WTC11 (cell line): Measurements from ENCODE around the gene CARD11. TPM values are rescaled to one million over a fixed set of nuclear protein-coding genes. Genes with fewer than 3 reads are reported as not detected.

ENCODE experiments used
- ATAC-seq: fragments of 200-7000 bp; cut with Tn5 transposase; 2 replicates; pipeline ENCODE4 v1.10.0; 2021; ENCODE audit warnings: mild to moderate bottlenecking, moderate library complexity
- CTCF ChIA-PET: fragments of 300-600 bp; sonication (Branson Sonifier 250); formaldehyde crosslinking; loops from one replicate; lab custom pipeline; 2021; ENCODE audit warnings: antibody characterized with exemption; lab: Charles Lee
- POLR2A ChIA-PET: fragments of 350-600 bp; sonication (Branson Sonifier 250); formaldehyde crosslinking; loops from one replicate; lab custom pipeline; 2021; ENCODE audit warnings: antibody characterized with exemption; lab: Charles Lee
- DNase-seq: peaks from one replicate; pipeline ENCODE4 v3.0.0; 2021; ENCODE audit warnings: low spot score
- H3K27ac Mint-ChIP-seq: 2 replicates; pipeline ENCODE4 v1.8.0; 2021; ENCODE audit warnings: mixed read lengths
- H3K27me3 Mint-ChIP-seq: 2 replicates; pipeline ENCODE4 v1.8.0; 2021; ENCODE audit warnings: low read depth, mild to moderate bottlenecking, moderate library complexity, mixed read lengths
- H3K36me3 Mint-ChIP-seq: 2 replicates; pipeline ENCODE4 v1.8.0; 2021; ENCODE audit warnings: mixed read lengths
- H3K4me1 Mint-ChIP-seq: 2 replicates; pipeline ENCODE4 v1.8.0; 2022; ENCODE audit warnings: mixed read lengths
- H3K4me3 Mint-ChIP-seq: 2 replicates; pipeline ENCODE4 v1.8.0; 2021; ENCODE audit warnings: mild to moderate bottlenecking, moderate library complexity, mixed read lengths
- H3K9me3 Mint-ChIP-seq: 2 replicates; pipeline ENCODE4 v1.8.0; 2021; ENCODE audit warnings: mixed read lengths
- ATF1 ChIP-seq: sonication (generic); formaldehyde crosslinking; IDR thresholded peaks from 2 replicates; pipeline ENCODE4 v1.8.1; 2023; ENCODE audit warnings: mild to moderate bottlenecking, moderate library complexity, missing genetic modification reagents
- CDX4 ChIP-seq: fragments of 250-450 bp; sonication (Bioruptor Pico); IDR thresholded peaks from 2 replicates; pipeline ENCODE4 v1.9.0; 2021; ENCODE audit warnings: moderate library complexity, mild to moderate bottlenecking, inconsistent platforms, borderline replicate concordance
- E2F5 ChIP-seq: sonication (generic); formaldehyde crosslinking; IDR thresholded peaks from 2 replicates; pipeline ENCODE4 v1.8.1; 2022; ENCODE audit warnings: mild to moderate bottlenecking, moderate library complexity, missing genetic modification reagents
- ERG ChIP-seq: fragments of 250-450 bp; sonication (Bioruptor Pico); IDR thresholded peaks from 2 replicates; pipeline ENCODE4 v1.8.0; 2021; ENCODE audit warnings: mild to moderate bottlenecking
- GABPB1 ChIP-seq: sonication (generic); formaldehyde crosslinking; IDR thresholded peaks from 2 replicates; pipeline ENCODE4 v1.8.1; 2023; ENCODE audit warnings: mild to moderate bottlenecking, missing genetic modification reagents
- GTF2I ChIP-seq: fragments of 250-450 bp; sonication (Bioruptor Pico); conservative IDR thresholded peaks from 2 replicates; pipeline ENCODE4 v1.4.0; 2021; ENCODE audit warnings: mild to moderate bottlenecking
- IRF2 ChIP-seq: sonication (generic); formaldehyde crosslinking; IDR thresholded peaks from 2 replicates; pipeline ENCODE4 v1.8.0; 2022; ENCODE audit warnings: low read depth, missing genetic modification reagents, borderline replicate concordance
- JAZF1 ChIP-seq: fragments of 250-450 bp; sonication (Bioruptor Pico); IDR thresholded peaks from 2 replicates; pipeline ENCODE4 v1.9.0; 2021; ENCODE audit warnings: moderate library complexity, mild to moderate bottlenecking, inconsistent platforms
- NR1H2 ChIP-seq: sonication (generic); formaldehyde crosslinking; IDR thresholded peaks from 2 replicates; pipeline ENCODE4 v1.9.0; 2021; ENCODE audit warnings: mild to moderate bottlenecking, moderate library complexity, missing genetic modification reagents
- NR3C1 ChIP-seq: sonication (generic); formaldehyde crosslinking; conservative IDR thresholded peaks from 2 replicates; pipeline ENCODE4 v1.8.1; 2023; ENCODE audit warnings: low read depth, mild to moderate bottlenecking, missing genetic modification reagents
- SOX15 ChIP-seq: fragments of 250-450 bp; sonication (Bioruptor Pico); IDR thresholded peaks from 2 replicates; pipeline ENCODE4 v1.9.0; 2021; ENCODE audit warnings: mild to moderate bottlenecking
- STAT6 ChIP-seq: sonication (generic); formaldehyde crosslinking; conservative IDR thresholded peaks from 2 replicates; pipeline ENCODE4 v1.8.1; 2023; ENCODE audit warnings: mild to moderate bottlenecking, low read depth, missing genetic modification reagents, moderate library complexity
- TEAD1 ChIP-seq: sonication (generic); formaldehyde crosslinking; IDR thresholded peaks from 2 replicates; pipeline ENCODE4 v1.8.0; 2022; ENCODE audit warnings: mild to moderate bottlenecking, missing genetic modification reagents
- TEAD4 ChIP-seq: sonication (generic); formaldehyde crosslinking; IDR thresholded peaks from 2 replicates; pipeline ENCODE4 v1.8.0; 2022; ENCODE audit warnings: mild to moderate bottlenecking, missing genetic modification reagents
- TP53 ChIP-seq: sonication (generic); formaldehyde crosslinking; IDR thresholded peaks from 2 replicates; pipeline ENCODE4 v1.8.1; 2023; ENCODE audit warnings: mild to moderate bottlenecking, missing genetic modification reagents
- ZNF317 ChIP-seq: sonication (generic); formaldehyde crosslinking; IDR thresholded peaks from 2 replicates; pipeline ENCODE4 v1.8.1; 2023; ENCODE audit warnings: low read depth, mild to moderate bottlenecking, moderate library complexity, missing genetic modification reagents, borderline replicate concordance
- ZNF396 ChIP-seq: fragments of 250-450 bp; sonication (Bioruptor Pico); IDR thresholded peaks from 2 replicates; pipeline ENCODE4 v1.8.0; 2021; ENCODE audit warnings: mild to moderate bottlenecking, moderate library complexity, borderline replicate concordance
- total RNA-seq: library from RNA; stranded (reverse); gene quantifications from 3 replicates; pipeline ENCODE4 v1.2.3, GENCODE V29; 2021
- TF ChIP-seq, protein P1 (sequence below): sonication (generic); formaldehyde crosslinking; IDR thresholded peaks from 2 replicates; pipeline ENCODE4 v1.8.0; 2023; ENCODE audit warnings: missing genetic modification reagents, mild to moderate bottlenecking, borderline replicate concordance

CARD11 gene
- total RNA-seq, 1 experiment from 2014 or later, result 40.8 TPM

DNA sequence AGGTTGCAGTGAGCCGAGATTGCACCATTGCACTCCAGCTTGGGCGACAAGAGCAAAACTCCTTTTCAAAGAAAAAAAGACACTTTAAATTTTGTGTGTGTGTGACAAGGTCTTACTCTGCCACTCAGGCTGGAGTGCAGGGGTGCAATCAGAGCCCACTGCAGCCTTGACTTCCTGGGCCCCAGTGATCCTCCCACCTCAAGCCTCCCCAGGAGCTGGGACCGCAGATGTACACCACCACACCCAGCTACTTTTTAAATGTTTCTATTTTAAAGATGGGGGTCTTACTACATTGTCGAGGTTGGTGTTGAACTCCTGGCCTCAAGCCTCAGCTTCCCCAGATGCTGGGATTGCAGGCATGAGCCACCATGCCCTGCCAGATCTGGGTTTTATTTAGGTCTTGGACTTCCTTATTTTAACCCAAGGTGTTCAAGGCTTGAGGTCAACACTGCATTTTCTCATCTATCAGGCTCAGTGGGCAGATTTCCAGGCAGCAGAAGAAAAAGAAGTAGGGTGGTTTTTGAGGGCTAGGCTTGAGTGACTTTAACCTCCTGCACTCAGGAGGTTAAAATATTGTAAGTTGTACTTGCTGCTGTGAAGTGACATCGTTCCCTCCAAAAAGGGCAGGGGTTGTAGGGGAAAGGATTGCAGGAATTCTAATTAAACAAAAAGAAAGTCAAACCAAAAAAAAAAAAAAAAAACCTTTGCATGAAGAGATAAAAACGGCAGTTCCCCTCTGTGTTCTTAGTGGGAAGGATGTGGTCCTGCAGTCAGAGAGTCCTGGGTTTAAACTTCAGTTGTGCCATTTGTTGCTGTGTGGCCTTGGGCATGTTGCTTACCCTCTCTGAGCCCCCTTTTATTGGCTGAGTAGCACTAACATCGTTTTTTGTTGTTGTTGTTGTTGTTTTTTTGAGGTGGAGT, 71.5 kb downstream of the CARD11 start (continued):
- TF ChIP-seq JAZF1 (CRISPR knock-in tag) (no peak), GABPB1 (CRISPR knock-in tag) (no peak), TP53 (no peak)
- TF ChIP-seq, all 79 proteins: peak for 0

GRCh38 chr7:2970861-2971260, 72.8 kb downstream of the CARD11 start:
- ATAC-seq (no peak), DNase-seq (no peak)
- no peak for TF ChIP-seq IRF2 (CRISPR knock-in tag)
- TF ChIP-seq, protein P1, sequence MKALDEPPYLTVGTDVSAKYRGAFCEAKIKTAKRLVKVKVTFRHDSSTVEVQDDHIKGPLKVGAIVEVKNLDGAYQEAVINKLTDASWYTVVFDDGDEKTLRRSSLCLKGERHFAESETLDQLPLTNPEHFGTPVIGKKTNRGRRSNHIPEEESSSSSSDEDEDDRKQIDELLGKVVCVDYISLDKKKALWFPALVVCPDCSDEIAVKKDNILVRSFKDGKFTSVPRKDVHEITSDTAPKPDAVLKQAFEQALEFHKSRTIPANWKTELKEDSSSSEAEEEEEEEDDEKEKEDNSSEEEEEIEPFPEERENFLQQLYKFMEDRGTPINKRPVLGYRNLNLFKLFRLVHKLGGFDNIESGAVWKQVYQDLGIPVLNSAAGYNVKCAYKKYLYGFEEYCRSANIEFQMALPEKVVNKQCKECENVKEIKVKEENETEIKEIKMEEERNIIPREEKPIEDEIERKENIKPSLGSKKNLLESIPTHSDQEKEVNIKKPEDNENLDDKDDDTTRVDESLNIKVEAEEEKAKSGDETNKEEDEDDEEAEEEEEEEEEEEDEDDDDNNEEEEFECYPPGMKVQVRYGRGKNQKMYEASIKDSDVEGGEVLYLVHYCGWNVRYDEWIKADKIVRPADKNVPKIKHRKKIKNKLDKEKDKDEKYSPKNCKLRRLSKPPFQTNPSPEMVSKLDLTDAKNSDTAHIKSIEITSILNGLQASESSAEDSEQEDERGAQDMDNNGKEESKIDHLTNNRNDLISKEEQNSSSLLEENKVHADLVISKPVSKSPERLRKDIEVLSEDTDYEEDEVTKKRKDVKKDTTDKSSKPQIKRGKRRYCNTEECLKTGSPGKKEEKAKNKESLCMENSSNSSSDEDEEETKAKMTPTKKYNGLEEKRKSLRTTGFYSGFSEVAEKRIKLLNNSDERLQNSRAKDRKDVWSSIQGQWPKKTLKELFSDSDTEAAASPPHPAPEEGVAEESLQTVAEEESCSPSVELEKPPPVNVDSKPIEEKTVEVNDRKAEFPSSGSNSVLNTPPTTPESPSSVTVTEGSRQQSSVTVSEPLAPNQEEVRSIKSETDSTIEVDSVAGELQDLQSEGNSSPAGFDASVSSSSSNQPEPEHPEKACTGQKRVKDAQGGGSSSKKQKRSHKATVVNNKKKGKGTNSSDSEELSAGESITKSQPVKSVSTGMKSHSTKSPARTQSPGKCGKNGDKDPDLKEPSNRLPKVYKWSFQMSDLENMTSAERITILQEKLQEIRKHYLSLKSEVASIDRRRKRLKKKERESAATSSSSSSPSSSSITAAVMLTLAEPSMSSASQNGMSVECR (CRISPR knock-in tag), result no peak
- TF ChIP-seq ZNF317 (CRISPR knock-in tag), result no peak
- no peak for TF ChIP-seq TEAD4 (CRISPR knock-in tag)
- no peak for TF ChIP-seq GTF2I
- TF ChIP-seq SOX15 (CRISPR knock-in tag), result no peak
- Mint-ChIP-seq H3K4me1 (no peaks in the 10 kb centered on the region), H3K4me3 (no peak overlapping the region), H3K9me3 (peaks cover 11% of the 10 kb centered on the region), H3K27ac (no peak overlapping the region), H3K36me3 (peaks cover 9% of the 10 kb centered on the region), H3K27me3 (no peaks in the 10 kb centered on the region)
- POLR2A ChIA-PET, result no interaction called here
- CTCF ChIA-PET, result interaction anchor here (0.8 to 1.5 kb wide), 2 partner anchors 49 to 106 kb away, joined by 3 to 5 read pairs; no protein-coding TSS in a partner anchor

- Mint-ChIP-seq H3K27me3 (no peaks in the 10 kb centered on the region), H3K27ac (no peak overlapping the region), H3K4me1 (no peaks in the 10 kb centered on the region), H3K9me3 (peaks cover 16% of the 10 kb centered on the region), H3K4me3 (no peak overlapping the region), H3K36me3 (peaks cover 14% of the 10 kb centered on the region)
- ATAC-seq, result no peak
- TF ChIP-seq IRF2 (CRISPR knock-in tag) (no peak), ERG (CRISPR knock-in tag) (no peak), CDX4 (CRISPR knock-in tag) (no peak), TEAD1 (CRISPR knock-in tag) (no peak), E2F5 (CRISPR knock-in tag) (no peak), ZNF317 (CRISPR knock-in tag) (no peak), ZNF396 (CRISPR knock-in tag) (no peak), ATF1 (CRISPR knock-in tag) (no peak), STAT6 (CRISPR knock-in tag) (no peak), NR3C1 (no peak), NR1H2 (CRISPR knock-in tag) (no peak)
- ChIA-PET POLR2A (no interaction called here), CTCF (no interaction called here)
- DNase-seq, result no peak
Measured at GRCh38 chr7:2970307-2970664, 73.4 kb downstream of the CARD11 start.
